KMS-11 (cell line): ENCODE measurements around the gene HPGDS.

Experiments
- H2AFZ ChIP-seq: fragments of 200-600 bp; sonication (generic); 2 replicates; pipeline ENCODE4 v1.6.1; 2016; ENCODE audit warnings: antibody characterized with exemption, mixed run types, low read depth
- H3K27ac ChIP-seq: fragments of 200-600 bp; sonication (generic); 2 replicates; pipeline ENCODE4 v1.6.1; 2016; ENCODE audit warnings: mild to moderate bottlenecking, mixed run types
- H3K27me3 ChIP-seq: fragments of 200-600 bp; sonication (generic); 2 replicates; pipeline ENCODE4 v1.6.1; 2017; ENCODE audit warnings: mild to moderate bottlenecking, low read depth, mixed run types, moderate library complexity; ENCODE audit not compliant: insufficient read depth
- H3K36me3 ChIP-seq: fragments of 200-600 bp; sonication (generic); 2 replicates; pipeline ENCODE4 v1.6.1; 2017; ENCODE audit warnings: mild to moderate bottlenecking, mixed run types; ENCODE audit not compliant: insufficient read depth
- H3K4me1 ChIP-seq: fragments of 200-600 bp; sonication (generic); 2 replicates; pipeline ENCODE4 v1.6.1; 2016; ENCODE audit warnings: mild to moderate bottlenecking, low read depth, mixed run types; ENCODE audit not compliant: poor library complexity, severe bottlenecking
- H3K4me2 ChIP-seq: fragments of 200-600 bp; sonication (generic); 2 replicates; pipeline ENCODE4 v1.7.0; 2016; ENCODE audit warnings: mild to moderate bottlenecking, mixed run types
- H3K4me3 ChIP-seq: fragments of 200-600 bp; sonication (generic); IDR thresholded peaks from 2 replicates; pipeline ENCODE4 v1.6.1; 2017; ENCODE audit warnings: low read depth, low read length, mixed read lengths; ENCODE audit not compliant: insufficient read depth
- H3K79me2 ChIP-seq: fragments of 200-600 bp; sonication (generic); 2 replicates; pipeline ENCODE4 v1.6.1; 2016; ENCODE audit warnings: low read depth, mixed run types; ENCODE audit not compliant: insufficient read depth
- H3K9ac ChIP-seq: fragments of 200-600 bp; sonication (generic); 2 replicates; pipeline ENCODE4 v1.6.1; 2016; ENCODE audit warnings: mild to moderate bottlenecking, mixed run types
- H4K20me1 ChIP-seq: fragments of 200-600 bp; sonication (generic); 2 replicates; pipeline ENCODE4 v1.6.1; 2016; ENCODE audit warnings: mild to moderate bottlenecking, mixed run types; ENCODE audit not compliant: insufficient read depth
- CTCF ChIP-seq: fragments of 200-600 bp; sonication (generic); conservative IDR thresholded peaks from 2 replicates; pipeline ENCODE4 v1.6.1; 2017; ENCODE audit warnings: low read depth, mild to moderate bottlenecking, antibody characterized with exemption, low read length, moderate library complexity, mixed read lengths

HPGDS gene

GRCh38 chr4:94336303-94336702 lies 6.3 kb downstream of the HPGDS start:
- no peak overlapping the region for H3K27ac ChIP-seq
- H3K4me2 ChIP-seq, result peak overlapping the region; percentile 11; the same call in 1 of the 2 replicates
- no peaks in the 10 kb centered on the region for H3K27me3 ChIP-seq
- H3K4me1 ChIP-seq, result peaks cover 37% of the 10 kb centered on the region
- H3K9ac ChIP-seq, result no peak overlapping the region
- no peaks in the 10 kb centered on the region for H4K20me1 ChIP-seq
- no peaks in the 10 kb centered on the region for H3K36me3 ChIP-seq
- H3K4me3 ChIP-seq, result no peak overlapping the region
- TF ChIP-seq CTCF, result no peak
- no peaks in the 10 kb centered on the region for H3K79me2 ChIP-seq
- H2AFZ ChIP-seq, result no peak overlapping the region

- H3K9ac ChIP-seq, result no peak overlapping the region
- H3K27ac ChIP-seq, result no peak overlapping the region
- TF ChIP-seq CTCF, result no peak
- no peaks in the 10 kb centered on the region for H3K36me3 ChIP-seq
- no peaks in the 10 kb centered on the region for H3K27me3 ChIP-seq
- no peaks in the 10 kb centered on the region for H4K20me1 ChIP-seq
- H3K4me2 ChIP-seq, result no peak overlapping the region
- peaks cover 36% of the 10 kb centered on the region for H3K4me1 ChIP-seq
- H3K79me2 ChIP-seq, result no peaks in the 10 kb centered on the region
- H2AFZ ChIP-seq, result no peak overlapping the region
- no peak overlapping the region for H3K4me3 ChIP-seq
Measured at GRCh38 chr4:94334962-94335361, 7.7 kb downstream of the HPGDS start.

GRCh38 chr4:94334476-94334875 lies 8.2 kb downstream of the HPGDS start:
- Histone ChIP-seq H3K27ac (no peak overlapping the region), H3K4me1 (peaks cover 31% of the 10 kb centered on the region), H3K4me2 (no peak overlapping the region), H3K4me3 (no peak overlapping the region), H3K27me3 (no peaks in the 10 kb centered on the region), H3K9ac (no peak overlapping the region), H4K20me1 (no peaks in the 10 kb centered on the region), H2AFZ (no peak overlapping the region), H3K36me3 (no peaks in the 10 kb centered on the region), H3K79me2 (no peaks in the 10 kb centered on the region)
- TF ChIP-seq CTCF, result no peak

- Histone ChIP-seq H2AFZ (no peak overlapping the region), H3K27ac (no peak overlapping the region), H3K4me1 (peaks cover 27% of the 10 kb centered on the region), H3K4me2 (no peak overlapping the region), H3K79me2 (no peaks in the 10 kb centered on the region), H3K9ac (no peak overlapping the region), H3K4me3 (no peak overlapping the region), H4K20me1 (no peaks in the 10 kb centered on the region), H3K36me3 (no peaks in the 10 kb centered on the region), H3K27me3 (no peaks in the 10 kb centered on the region)
- no peak for TF ChIP-seq CTCF
Measured at GRCh38 chr4:94333866-94334265, 8.8 kb downstream of the HPGDS start.
